ENCODE measurements around the gene ACACA. TPM values are rescaled to one million over a fixed set of nuclear protein-coding genes. Genes with fewer than 3 reads are reported as not detected.
A peak's percentile ranks its signal among the peaks of the same experiment; 100 is the strongest.

Gene ACACA
- total RNA-seq, 1 donor = 72.7 TPM

- no peak for TF ChIP-seq CTCF (IDR thresholded peaks at IDR 0.05; ENCODE audit: insufficient read depth, low read length)
- H3K4me3 ChIP-seq (ENCODE audit: low read depth, low read length) = no peak overlapping the region
- no peak for DNase-seq (ENCODE audit: low read depth)
Measured at GRCh38 chr17:37177254-37177870, 229.3 kb downstream of the ACACA start.

GRCh38 chr17:37176723-37177122 is 229.9 kb downstream of the ACACA start:
- DNase-seq (ENCODE audit: low read depth) = peak; percentile 44
- no peak overlapping the region for H3K4me3 ChIP-seq (ENCODE audit: low read depth, low read length)
- TF ChIP-seq CTCF (IDR thresholded peaks at IDR 0.05; ENCODE audit: insufficient read depth, low read length) = no peak

- TF ChIP-seq CTCF (IDR thresholded peaks at IDR 0.05; ENCODE audit: insufficient read depth, low read length) = peak; percentile 22
- no peak for DNase-seq (ENCODE audit: low read depth)
- H3K4me3 ChIP-seq (ENCODE audit: low read depth, low read length) = no peak overlapping the region
Measured at GRCh38 chr17:37174205-37174604, 232.4 kb downstream of the ACACA start.

- TF ChIP-seq CTCF (IDR thresholded peaks at IDR 0.05; ENCODE audit: insufficient read depth, low read length) = no peak
- no peak overlapping the region for H3K4me3 ChIP-seq (ENCODE audit: low read depth, low read length)
- DNase-seq (ENCODE audit: low read depth) = peak; percentile 31
Measured at GRCh38 chr17:37170881-37171425, 235.7 kb downstream of the ACACA start.

GRCh38 chr17:37168731-37169353 is 237.8 kb downstream of the ACACA start:
- no peak overlapping the region for H3K4me3 ChIP-seq (ENCODE audit: low read depth, low read length)
- TF ChIP-seq CTCF (IDR thresholded peaks at IDR 0.05; ENCODE audit: insufficient read depth, low read length) = no peak
- DNase-seq (ENCODE audit: low read depth) = no peak

- no peak for TF ChIP-seq CTCF (IDR thresholded peaks at IDR 0.05; ENCODE audit: insufficient read depth, low read length)
- H3K4me3 ChIP-seq (ENCODE audit: low read depth, low read length) = no peak overlapping the region
- no peak for DNase-seq (ENCODE audit: low read depth)
Measured at GRCh38 chr17:37167756-37168155, 238.9 kb downstream of the ACACA start.

Measured in fibroblast of the aortic adventitia (primary cell).